A549 (cell line): ENCODE measurements around the gene DDX1. TPM values are rescaled to one million over a fixed set of nuclear protein-coding genes. Genes with fewer than 3 reads are reported as not detected.

Source experiments
- ATAC-seq, 2 experiments: fragments of 200-7000 bp in 1 of 2; fragments of >200 bp in 1 of 2; cut with Nextera tagmentation in 1 of 2; cut with Tn5 transposase in 1 of 2; 3 replicates each; pipeline versions ENCODE4 v1.8.0 to v1.9.1; 2018 to 2020; ENCODE audit warnings: mild to moderate bottlenecking in 1 of 2, moderate library complexity in 1 of 2
- CTCF ChIA-PET: fragments of 300-600 bp; sonication (Branson Sonifier 250); formaldehyde crosslinking; extraction: SDS; loops from one replicate; lab custom pipeline; 2021; ENCODE audit warnings: antibody characterized with exemption, inconsistent platforms; lab: Yijun Ruan, JAX
- POLR2A ChIA-PET: fragments of 350-600 bp; formaldehyde crosslinking; extraction: SDS; loops from one replicate; lab custom pipeline; 2021; ENCODE audit warnings: antibody characterized with exemption, inconsistent platforms; lab: Yijun Ruan, JAX
- DNase-seq, 2 experiments: peaks; one replicate each; pipeline versions ENCODE4 v3.0.0 to v3.0.0-alpha.2; 2011 to 2016; ENCODE audit warnings: low read depth in 1 of 2, low spot score in 1 of 2
- FAIRE-seq: peaks from 2 replicates; lab custom pipeline; 2011; peaks lifted over from hg19 to GRCh38; lab: Jason Lieb, UNC
- H3K27ac ChIP-seq, 2 experiments: fragments of >200 bp; sonication (Bioruptor Twin); formaldehyde crosslinking; 3 replicates each; pipeline ENCODE4 v1.5.1; 2016 to 2017
- H3K4me1 ChIP-seq: fragments of >200 bp; sonication (Bioruptor Twin); formaldehyde crosslinking; 3 replicates; pipeline ENCODE4 v1.6.1; 2016
- H3K4me2 ChIP-seq: fragments of >200 bp; sonication (Bioruptor Twin); formaldehyde crosslinking; 3 replicates; pipeline ENCODE4 v1.6.1; 2016
- H3K4me3 ChIP-seq: fragments of >200 bp; sonication (Bioruptor Twin); formaldehyde crosslinking; 3 replicates; pipeline ENCODE4 v1.5.1; 2016
- H3K9me3 ChIP-seq: fragments of >200 bp; sonication (Bioruptor Twin); formaldehyde crosslinking; 3 replicates; pipeline ENCODE4 v1.6.1; 2016
- BHLHE40 ChIP-seq: IDR thresholded peaks from 2 replicates; pipeline ENCODE4 v1.6.1; 2012; ENCODE audit warnings: low read depth, low read length, inconsistent platforms
- CBX2 ChIP-seq: fragments of 200-600 bp; sonication (generic); IDR thresholded peaks from 2 replicates; pipeline ENCODE4 v1.6.1; 2016; ENCODE audit warnings: low read depth, mild to moderate bottlenecking, borderline replicate concordance
- CBX8 ChIP-seq: fragments of 200-600 bp; sonication (generic); IDR thresholded peaks from 2 replicates; pipeline ENCODE4 v1.6.1; 2016
- CHD2 ChIP-seq: fragments of 150-350 bp; IDR thresholded peaks from 2 replicates; pipeline ENCODE4 v1.6.1; 2014; ENCODE audit warnings: low read length; ENCODE audit not compliant: partially characterized antibody
- CHD4 ChIP-seq: fragments of 200-600 bp; sonication (generic); IDR thresholded peaks from 2 replicates; pipeline ENCODE4 v1.6.1; 2016; ENCODE audit warnings: antibody characterized with exemption, mild to moderate bottlenecking, borderline replicate concordance
- EHMT2 ChIP-seq: fragments of 200-600 bp; sonication (generic); IDR thresholded peaks from 2 replicates; pipeline ENCODE4 v1.6.1; 2016; ENCODE audit warnings: antibody characterized with exemption, low read depth, mild to moderate bottlenecking, moderate library complexity
- FOSB ChIP-seq: fragments of 250-450 bp; sonication (Bioruptor Pico); IDR thresholded peaks from 2 replicates; pipeline ENCODE4 v1.5.0; 2020; ENCODE audit warnings: mild to moderate bottlenecking, moderate library complexity
- FOXS1 ChIP-seq: fragments of 250-450 bp; sonication (Bioruptor Pico); IDR thresholded peaks from 2 replicates; pipeline ENCODE4 v1.5.0; 2020; ENCODE audit warnings: mild to moderate bottlenecking, moderate library complexity
- GATA3 ChIP-seq: IDR thresholded peaks from 2 replicates; pipeline ENCODE4 v1.6.1; 2012; ENCODE audit warnings: borderline replicate concordance
- HEYL ChIP-seq: fragments of 250-450 bp; sonication (Bioruptor Pico); IDR thresholded peaks from 2 replicates; pipeline ENCODE4 v1.8.0; 2021; ENCODE audit warnings: mild to moderate bottlenecking, moderate library complexity
- HOXA7 ChIP-seq: fragments of 250-450 bp; sonication (Bioruptor Pico); IDR thresholded peaks from 2 replicates; pipeline ENCODE4 v1.5.0; 2020; ENCODE audit warnings: mild to moderate bottlenecking, moderate library complexity
- HOXB13 ChIP-seq: fragments of 250-450 bp; sonication (Bioruptor Pico); IDR thresholded peaks from 2 replicates; pipeline ENCODE4 v1.5.0; 2020; ENCODE audit warnings: low read depth, mild to moderate bottlenecking, moderate library complexity
- HOXB5 ChIP-seq: fragments of 250-450 bp; sonication (Bioruptor Pico); IDR thresholded peaks from 2 replicates; pipeline ENCODE4 v1.5.0; 2020; ENCODE audit warnings: mild to moderate bottlenecking, moderate library complexity
- JUNB ChIP-seq: fragments of >200 bp; sonication (Bioruptor Twin); formaldehyde crosslinking; IDR thresholded peaks from 2 replicates; pipeline ENCODE4 v1.6.1; 2016
- KDM1A ChIP-seq: fragments of 200-600 bp; sonication (generic); IDR thresholded peaks from 2 replicates; pipeline ENCODE4 v1.6.1; 2016; ENCODE audit warnings: low read depth, mild to moderate bottlenecking
- MAFK ChIP-seq: fragments of 450-650 bp; IDR thresholded peaks from 2 replicates; pipeline ENCODE4 v1.6.1; 2014; ENCODE audit not compliant: partially characterized antibody
- MAZ ChIP-seq: fragments of 150-350 bp; IDR thresholded peaks from 2 replicates; pipeline ENCODE4 v1.6.1; 2014; ENCODE audit warnings: antibody characterized with exemption, low read depth, low read length, borderline replicate concordance
- MYC ChIP-seq: IDR thresholded peaks from 2 replicates; pipeline ENCODE4 v1.6.1; 2012; ENCODE audit warnings: mild to moderate bottlenecking, inconsistent platforms, low read length, improper control_type of control experiment, borderline replicate concordance
- NFE2L2 ChIP-seq: fragments of 150-350 bp; conservative IDR thresholded peaks from 2 replicates; pipeline ENCODE4 v1.6.1; 2014; ENCODE audit warnings: low read length
- NR3C1 ChIP-seq: fragments of >200 bp; sonication (Bioruptor Twin); formaldehyde crosslinking; IDR thresholded peaks from 3 replicates; pipeline ENCODE4 v1.6.1; 2017
- POLR2AphosphoS2 ChIP-seq: conservative IDR thresholded peaks from 2 replicates; pipeline ENCODE4 v1.6.1; 2012; ENCODE audit warnings: low read length, improper control_type of control experiment, inconsistent platforms
- RFX5 ChIP-seq: fragments of 450-650 bp; IDR thresholded peaks from 2 replicates; pipeline ENCODE4 v1.7.1; 2014; ENCODE audit warnings: antibody characterized with exemption, mild to moderate bottlenecking, moderate library complexity
- TP53 ChIP-seq: fragments of 250-450 bp; sonication (Bioruptor Pico); IDR thresholded peaks from 2 replicates; pipeline ENCODE4 v1.5.0; 2021; ENCODE audit warnings: mild to moderate bottlenecking, moderate library complexity
- ZC3H11A ChIP-seq: fragments of 450-650 bp; IDR thresholded peaks from 2 replicates; pipeline ENCODE4 v1.6.1; 2014; ENCODE audit warnings: antibody characterized with exemption, mild to moderate bottlenecking
- ZFP36 ChIP-seq: fragments of 450-650 bp; IDR thresholded peaks from 2 replicates; pipeline ENCODE4 v1.6.1; 2014; ENCODE audit warnings: borderline replicate concordance; ENCODE audit not compliant: partially characterized antibody
- ZNF302 ChIP-seq: fragments of 250-450 bp; sonication (Bioruptor Pico); IDR thresholded peaks from 2 replicates; pipeline ENCODE4 v1.9.0; 2021; ENCODE audit warnings: inconsistent platforms, mild to moderate bottlenecking, moderate library complexity
- WGBS: methylation state at CpG from one replicate; pipeline ENCODE4 v1.1.6; 2017; ENCODE audit errors: missing lambda C conversion rate; 5-methylcytosine and 5-hydroxymethylcytosine counted together
- polyA plus RNA-seq, 4 experiments: library from polyadenylated mRNA; depleted of rRNA in 3 of 4; stranded (reverse); fragments of >200 nt; fragmentation: RNase III in 1 of 4; extraction: RNeasy Plus Mini Kit Qiagen cat#74134 plus additional on column Dnase treatment in 1 of 4; gene quantifications; 2 replicates in 3 of 4; 3 replicates in 1 of 4; pipeline ENCODE4 v1.2.3, GENCODE V29; 2011 to 2017
- TF ChIP-seq, protein P1 (sequence below): fragments of >200 bp; sonication (Bioruptor Twin); formaldehyde crosslinking; IDR thresholded peaks from 2 replicates; pipeline ENCODE4 v1.6.1; 2016
- TF ChIP-seq, protein P2 (sequence below): fragments of 250-450 bp; sonication (Bioruptor Pico); IDR thresholded peaks from 2 replicates; pipeline ENCODE4 v1.5.0; 2020; ENCODE audit warnings: low read depth, mild to moderate bottlenecking, moderate library complexity

The DDX1 gene
- polyA plus RNA-seq, 2 of the 4 experiments (the other 2 are of a cell fraction), result 157 to 214 TPM

DNA sequence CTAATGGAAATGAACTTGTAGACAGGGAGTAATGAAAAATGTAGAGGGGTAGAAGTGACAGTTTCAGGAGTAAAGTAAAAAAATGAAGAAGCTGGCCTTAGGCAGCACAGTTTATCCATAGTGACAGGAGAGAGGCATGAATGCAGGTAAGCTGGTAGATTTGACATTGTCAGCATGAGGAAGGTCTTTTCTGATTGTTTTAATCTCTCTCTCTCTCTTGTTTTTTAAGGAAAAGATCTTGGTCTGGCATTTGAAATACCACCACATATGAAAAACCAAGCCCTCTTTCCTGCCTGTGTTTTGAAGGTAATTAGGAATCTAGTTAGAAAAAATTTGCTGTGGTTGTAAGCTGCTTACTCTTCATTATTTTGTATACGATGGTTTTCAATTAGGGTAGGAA, 14.1 kb downstream of the DDX1 start:
- H3K4me1 ChIP-seq, result no peaks in the 10 kb centered on the region
- no peak overlapping the region for H3K27ac ChIP-seq
- ATAC-seq (no peak), FAIRE-seq (no peak), DNase-seq (no peak)
- CTCF ChIA-PET, result no interaction called here
- no peak for TF ChIP-seq POLR2AphosphoS2
- TF ChIP-seq CBX2, result no peak
- no peaks in the 10 kb centered on the region for H3K9me3 ChIP-seq
- 39% methylated on average over 1 of the region's 1 CpG for WGBS
- no peak overlapping the region for H3K4me3 ChIP-seq
- H3K4me2 ChIP-seq, result no peak overlapping the region
- POLR2A ChIA-PET, result no interaction called here

DNA sequence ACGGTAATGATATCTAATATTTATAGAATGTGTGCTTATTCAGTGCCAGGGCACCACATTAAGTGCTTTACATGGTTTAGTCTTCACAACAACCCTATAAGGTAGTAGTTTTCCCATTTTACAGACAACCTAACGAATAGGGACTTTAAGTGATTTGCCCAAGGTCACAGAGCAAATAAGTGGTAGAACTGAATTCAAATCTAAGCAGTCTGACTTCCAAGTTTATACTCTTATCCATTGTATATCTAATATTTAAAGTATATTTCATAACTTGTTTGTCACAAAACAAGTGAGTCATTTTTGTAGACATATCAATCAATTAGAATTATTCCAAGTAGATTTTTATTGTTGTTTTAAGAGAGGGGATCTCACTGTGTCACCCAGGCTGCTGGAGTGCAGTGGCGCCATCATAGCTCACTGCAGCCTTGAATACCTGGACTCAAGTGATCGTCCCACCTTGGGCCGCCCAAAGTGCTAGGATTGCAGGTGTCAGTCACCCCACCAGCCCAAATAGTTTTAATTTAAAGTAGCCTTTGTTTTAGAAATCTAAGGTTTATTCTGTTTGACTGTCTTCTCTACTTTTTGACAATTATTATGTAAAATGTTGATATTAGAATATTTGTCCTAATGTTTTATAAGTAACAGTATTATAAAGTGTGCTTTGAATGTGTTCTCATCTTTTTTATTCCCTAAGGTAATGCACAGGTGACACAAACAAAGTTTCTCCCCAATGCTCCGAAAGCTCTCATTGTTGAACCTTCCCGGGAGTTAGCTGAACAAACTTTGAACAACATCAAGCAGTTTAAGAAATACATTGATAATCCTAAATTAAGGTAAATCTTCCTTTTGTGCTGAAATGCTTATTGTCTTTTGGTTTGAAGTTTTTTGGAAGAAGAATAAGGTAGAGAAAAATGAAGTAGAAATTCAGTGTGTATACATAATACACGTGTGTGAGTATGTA, 15.1 kb downstream of the DDX1 start:
- Histone ChIP-seq H3K4me1 (no peaks in the 10 kb centered on the region), H3K4me3 (no peak overlapping the region), H3K9me3 (no peaks in the 10 kb centered on the region), H3K27ac (no peak overlapping the region)
- ChIA-PET POLR2A (interaction anchor here (0.5 kb wide), 1 partner anchor 28 kb away, joined by 3 read pairs; no protein-coding TSS in a partner anchor), CTCF (no interaction called here)
- no peak for FAIRE-seq
- WGBS, result 91% methylated on average over 8 of the region's 8 CpGs
- no peak for ATAC-seq
- DNase-seq, result no peak
- TF ChIP-seq HEYL (CRISPR knock-in tag), result no peak
- TF ChIP-seq HOXA7, result no peak
- TF ChIP-seq KDM1A, result no peak
- no peak for TF ChIP-seq BHLHE40
- no peak for TF ChIP-seq MAZ
- TF ChIP-seq CHD2, result no peak
- no peak for TF ChIP-seq MYC
- TF ChIP-seq MAFK, result no peak
- TF ChIP-seq CBX8, result no peak
- no peak for TF ChIP-seq JUNB
- no peak for TF ChIP-seq ZFP36
- TF ChIP-seq, all 56 proteins: peak for 0
- no peak overlapping the region for H3K4me2 ChIP-seq

DNA sequence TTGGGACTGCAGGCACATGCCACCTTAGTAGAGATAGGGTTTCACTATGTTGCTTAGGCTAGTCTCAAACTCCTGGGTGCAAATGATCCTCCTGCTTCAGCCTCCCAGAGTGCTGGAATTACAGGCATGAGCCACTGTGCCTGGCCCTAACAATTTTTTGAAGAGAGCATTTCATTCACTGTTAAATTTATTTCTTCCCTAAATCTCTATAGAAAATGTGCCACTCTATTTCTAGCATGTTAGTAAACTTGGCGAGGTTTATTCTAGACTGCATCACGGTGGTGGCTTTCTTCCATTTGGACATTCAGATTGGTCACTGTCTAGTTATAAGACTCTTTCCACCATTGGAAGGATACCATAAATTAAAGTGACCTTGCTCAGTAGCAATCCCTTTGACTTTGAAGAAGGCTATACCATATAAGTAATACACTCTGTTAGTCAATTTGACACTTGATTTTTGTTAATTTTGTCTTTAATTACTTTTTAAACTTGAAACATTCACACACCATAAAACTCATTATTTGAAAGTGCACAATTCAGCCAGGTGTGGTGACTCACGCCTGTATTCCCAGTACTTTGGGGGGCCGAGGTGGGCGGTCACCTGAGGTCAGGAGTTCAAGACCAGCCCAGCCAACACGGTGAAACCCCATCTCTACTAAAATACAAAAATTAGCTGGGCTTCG, 16.2 kb downstream of the DDX1 start:
- H3K27ac ChIP-seq, result no peak overlapping the region
- no peak for DNase-seq
- ATAC-seq, result no peak
- H3K9me3 ChIP-seq, result no peaks in the 10 kb centered on the region
- FAIRE-seq, result no peak
- ChIA-PET CTCF (interaction anchor here (0.6 kb wide), 1 partner anchor 435 kb away, joined by 3 read pairs; no protein-coding TSS in a partner anchor), POLR2A (no interaction called here)
- WGBS, result 94% methylated on average over 7 of the region's 7 CpGs
- H3K4me1 ChIP-seq, result no peaks in the 10 kb centered on the region
- H3K4me2 ChIP-seq, result no peak overlapping the region
- H3K4me3 ChIP-seq, result no peak overlapping the region
- TF ChIP-seq RFX5 (no peak), HOXB13 (CRISPR knock-in tag) (no peak), FOSB (CRISPR knock-in tag) (no peak), CBX8 (no peak), ZNF302 (CRISPR knock-in tag) (no peak), GATA3 (no peak), EHMT2 (no peak), CBX2 (no peak), CHD2 (no peak), TP53 (CRISPR knock-in tag) (no peak), FOXS1 (CRISPR knock-in tag) (no peak), NFE2L2 (no peak), POLR2AphosphoS2 (no peak), NR3C1 (no peak), ZC3H11A (no peak), HOXB5 (CRISPR knock-in tag) (no peak), ZFP36 (no peak), CHD4 (no peak)
- TF ChIP-seq, protein P1, sequence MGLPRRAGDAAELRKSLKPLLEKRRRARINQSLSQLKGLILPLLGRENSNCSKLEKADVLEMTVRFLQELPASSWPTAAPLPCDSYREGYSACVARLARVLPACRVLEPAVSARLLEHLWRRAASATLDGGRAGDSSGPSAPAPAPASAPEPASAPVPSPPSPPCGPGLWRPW, result no peak
- TF ChIP-seq, protein P2, sequence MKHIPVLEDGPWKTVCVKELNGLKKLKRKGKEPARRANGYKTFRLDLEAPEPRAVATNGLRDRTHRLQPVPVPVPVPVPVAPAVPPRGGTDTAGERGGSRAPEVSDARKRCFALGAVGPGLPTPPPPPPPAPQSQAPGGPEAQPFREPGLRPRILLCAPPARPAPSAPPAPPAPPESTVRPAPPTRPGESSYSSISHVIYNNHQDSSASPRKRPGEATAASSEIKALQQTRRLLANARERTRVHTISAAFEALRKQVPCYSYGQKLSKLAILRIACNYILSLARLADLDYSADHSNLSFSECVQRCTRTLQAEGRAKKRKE (CRISPR knock-in tag), result no peak
